Aorta (tissue), 5 donors: ENCODE results near the gene MS4A4A. TPM values are rescaled to one million over a fixed set of nuclear protein-coding genes. Genes with fewer than 3 reads are reported as not detected.

ENCODE experiments used
- ATAC-seq: fragments of 200-7000 bp; cut with Tn5 transposase; one replicate; pipeline ENCODE4 v1.9.1; 2022; ENCODE audit warnings: moderate library complexity; ENCODE audit not compliant: low FRiP score
- DNase-seq, 2 donors: peaks; one replicate each; pipeline ENCODE4 v3.0.0-alpha.2; 2020
- H3K27ac ChIP-seq, 2 donors: one replicate each; pipeline ENCODE4 v1.5.1; 2013; ENCODE audit warnings: low read length in 2 of 2, mild to moderate bottlenecking in 2 of 2, moderate library complexity in 2 of 2, control low read depth in 1 of 2, inconsistent platforms in 1 of 2, low read depth in 1 of 2
- H3K27me3 ChIP-seq, 2 donors: one replicate each; pipeline ENCODE4 v1.6.1; 2013; ENCODE audit warnings: control low read depth in 1 of 2, low read length in 1 of 2, mild to moderate bottlenecking in 1 of 2, moderate library complexity in 1 of 2; ENCODE audit not compliant: insufficient read depth in 2 of 2, control insufficient read depth in 1 of 2
- H3K36me3 ChIP-seq, 2 donors: one replicate each; pipeline ENCODE4 v1.6.1; 2013; ENCODE audit warnings: control low read depth in 1 of 2, low read length in 1 of 2, mild to moderate bottlenecking in 1 of 2; ENCODE audit not compliant: insufficient read depth in 2 of 2, control insufficient read depth in 1 of 2
- H3K4me1 ChIP-seq, 2 donors: one replicate each; pipeline ENCODE4 v1.6.1; 2013; ENCODE audit warnings: low read length in 2 of 2, control low read depth in 1 of 2, mild to moderate bottlenecking in 1 of 2, moderate library complexity in 1 of 2; ENCODE audit not compliant: insufficient read depth in 2 of 2, control insufficient read depth in 1 of 2
- H3K4me3 ChIP-seq, 2 donors: one replicate each; pipeline ENCODE4 v1.5.1; 2013; ENCODE audit warnings: low read length in 2 of 2, control low read depth in 1 of 2, mild to moderate bottlenecking in 1 of 2
- H3K9me3 ChIP-seq: one replicate; pipeline ENCODE4 v1.6.1; 2013; ENCODE audit warnings: mild to moderate bottlenecking, low read length; ENCODE audit not compliant: control insufficient read depth
- WGBS, 2 donors: extraction: QIAGEN DNeasy Blood & Tissue Kit; methylation state at CpG; one replicate each; pipeline ENCODE4 v1.1.7; 2013; 5-methylcytosine and 5-hydroxymethylcytosine counted together
- intact Hi-C, 2 donors: fragments of 100-400 bp; cut with DNase I; formaldehyde crosslinking; loops; one replicate each; pipeline versions ENCODE4 v1.14.2 to v1.15.0; 2022
- long read RNA-seq, 2 donors: library from polyadenylated mRNA; unstranded; transcript quantifications; one replicate each; pipeline ENCODE4 v2.0.0, GENCODE V29; 2020 to 2021
- polyA plus RNA-seq, 2 donors: library from polyadenylated mRNA; stranded (reverse); fragments of 200-250 nt; gene quantifications; one replicate each; pipeline ENCODE4 v1.2.3, GENCODE V29; 2013
- total RNA-seq, 2 donors: library from RNA; stranded (reverse); fragmentation: NEBNext Ultra II Directional; extraction: Animal tissue kit (Norgen Biotek cat#: 25700); gene quantifications; one replicate each; pipeline ENCODE4 v1.2.1, GENCODE V29; 2021
- donor health status: healthy with polysubstance abuse.
- donor health status: Bipolar disorder and iron deficiency.
- donor health status: DM: no; HTN: no; CAD: no.
- donor health status: DM: no; HTN: no; CAD: no.
- donor health status: DM: yes; HTN: yes; CAD: no.

Gene MS4A4A
- total RNA-seq (10 to 100 TPM; 32.0 to 67.0 TPM), polyA plus RNA-seq (10 to 100 TPM in 1 of 2 donors, 1 to 10 TPM in 1; 3.9 to 42.8 TPM)
- long read RNA-seq, donor 1, transcript MS4A4A-202 (8 exons, 1,676 nt) = minor isoform, 5 of 32 reads
- long read RNA-seq, donor 1, transcript MS4A4A-201 (7 exons, 1,604 nt) = major isoform, 19 of 32 reads
- long read RNA-seq, donor 1, partial matches to known transcripts = 1 of 32 reads
- long read RNA-seq, donor 1, other reads (novel, unspliced or antisense) = 6 of 32 reads
- long read RNA-seq, donor 2, transcript MS4A4A-201 (7 exons, 1,604 nt) = major isoform, 6 of 18 reads
- long read RNA-seq, donor 2, partial matches to known transcripts = 3 of 18 reads
- long read RNA-seq, donor 2, other reads (novel, unspliced or antisense) = 9 of 18 reads

DNA sequence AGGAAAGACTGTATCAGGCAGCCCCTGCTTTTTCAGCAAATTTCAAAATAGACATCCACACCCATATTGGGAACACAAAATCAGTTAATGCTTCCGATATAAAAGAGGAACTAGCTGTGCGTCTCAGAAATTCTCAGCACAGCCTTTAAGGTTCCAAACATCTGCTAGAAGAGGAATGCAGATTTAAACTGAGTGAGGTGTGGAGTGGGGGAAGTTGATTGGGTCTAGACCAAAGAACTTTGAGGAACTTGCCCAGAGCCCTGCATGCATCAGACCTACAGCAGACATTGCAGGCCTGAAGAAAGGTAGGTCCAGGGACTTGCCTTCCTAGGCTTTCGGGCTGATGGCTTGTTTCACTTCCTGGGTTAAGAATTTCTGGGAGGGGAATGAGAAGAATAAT lies at the start of gene MS4A4A:
TSS of gene MS4A4A (plus strand) at position 255 of the 400 bp plus-strand sequence. CDS start at position 265, 10 bp downstream.
- H3K27ac ChIP-seq = no peak within 1 kb of the TSS
- no peaks in the 10 kb centered on the region for H3K9me3 ChIP-seq
- DNase-seq (peak in 1 of 2 donors; percentile 50), ATAC-seq (peak; percentile 60)
- H3K4me3 ChIP-seq = no peak within 1 kb of the TSS
- intact Hi-C loops = no loop called here
- H3K4me1 ChIP-seq = no peaks in the 10 kb centered on the region
- H3K27me3 ChIP-seq = no peaks in the 10 kb centered on the region
- WGBS, 2 donors = 83 to 86% methylated on average over 3 of the region's 3 CpGs
- no peaks in the 10 kb centered on the region for H3K36me3 ChIP-seq

DNA sequence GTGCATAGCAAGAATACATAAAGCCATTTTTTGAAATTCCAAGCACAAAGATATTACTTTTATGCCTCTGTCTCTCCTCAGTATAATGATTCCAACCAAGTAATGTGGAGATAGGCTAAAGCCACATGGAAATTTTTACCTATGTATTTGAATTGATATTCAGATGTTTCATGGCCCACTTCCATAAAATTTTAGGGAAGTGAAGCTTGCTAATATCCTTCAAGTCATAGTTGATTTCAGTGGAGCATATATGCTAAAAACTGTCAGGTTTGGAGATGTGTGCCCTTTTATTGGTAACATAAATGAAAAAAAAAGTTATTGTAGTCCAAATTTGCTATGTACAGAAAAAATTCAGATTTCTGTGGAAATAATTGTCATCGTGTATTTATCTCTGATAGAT lies 49.8 kb upstream of the MS4A4A start:
- H3K4me3 ChIP-seq = no peak overlapping the region
- 67 to 74% methylated on average over 1 of the region's 1 CpG for WGBS, 2 donors
- ATAC-seq (no peak), DNase-seq (no peak)
- no peak overlapping the region for H3K27ac ChIP-seq
- no peaks in the 10 kb centered on the region for H3K9me3 ChIP-seq
- no peaks in the 10 kb centered on the region for H3K27me3 ChIP-seq
- no peaks in the 10 kb centered on the region for H3K4me1 ChIP-seq
- no peaks in the 10 kb centered on the region for H3K36me3 ChIP-seq
- intact Hi-C loops = loop anchor here in 1 of 2 donors (10.0 kb wide), 1 partner anchor 186 kb away; the partner anchor contains the start of gene OOSP2

DNA sequence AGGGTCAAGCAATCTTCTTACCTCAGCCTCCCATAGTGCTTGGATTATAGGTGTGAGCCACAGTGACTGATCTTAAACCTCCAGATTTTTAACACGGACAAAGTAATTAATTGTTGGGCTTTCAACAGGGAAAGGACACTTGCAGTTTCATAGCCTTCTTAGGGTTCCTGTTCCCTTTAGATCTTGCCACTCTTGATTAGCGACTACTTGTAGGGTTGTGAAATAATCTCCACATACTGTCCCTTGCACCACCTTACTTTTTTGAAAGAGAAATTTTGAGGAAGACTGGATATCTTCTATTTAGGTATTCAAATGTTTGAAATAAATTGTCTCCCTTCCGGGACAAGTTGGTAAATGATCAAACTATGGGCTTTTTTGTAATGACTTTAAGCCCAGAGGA lies 45.1 kb upstream of the MS4A4A start:
- ATAC-seq = no peak
- no peaks in the 10 kb centered on the region for H3K4me1 ChIP-seq
- no peak for DNase-seq
- H3K4me3 ChIP-seq = no peak overlapping the region
- H3K27ac ChIP-seq = no peak overlapping the region
- intact Hi-C loops = loop anchor here in 1 of 2 donors (10.0 kb wide), 1 partner anchor 191 kb away; the partner anchor contains the start of gene OOSP2
- WGBS, 2 donors = 79 to 84% methylated on average over 3 of the region's 3 CpGs
- no peaks in the 10 kb centered on the region for H3K27me3 ChIP-seq
- no peaks in the 10 kb centered on the region for H3K36me3 ChIP-seq
- H3K9me3 ChIP-seq = no peaks in the 10 kb centered on the region

DNA sequence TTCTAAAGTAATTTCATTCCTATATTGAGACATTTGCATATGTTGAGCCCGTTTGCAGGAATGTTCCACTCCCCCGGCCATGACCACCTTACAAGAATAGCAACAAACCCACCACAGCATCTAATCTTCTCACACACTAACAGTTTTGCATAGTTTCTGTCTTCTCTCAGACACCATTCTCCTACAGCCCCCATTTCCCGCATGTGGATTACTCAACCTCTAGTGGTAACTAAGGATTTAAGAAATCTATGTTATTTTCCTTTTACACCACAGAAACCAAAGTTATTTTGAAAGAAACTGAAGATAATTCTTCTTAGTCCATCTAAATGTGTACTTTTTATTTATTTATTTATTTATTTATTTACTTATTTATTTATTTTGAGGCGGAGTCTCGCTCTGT lies 39.8 kb upstream of the MS4A4A start:
- intact Hi-C loops = no loop called here
- Histone ChIP-seq H3K9me3 (no peaks in the 10 kb centered on the region), H3K4me3 (no peak overlapping the region), H3K27ac (no peak overlapping the region), H3K27me3 (peaks cover 0 to 1% of the 10 kb centered on the region in 2 donors), H3K36me3 (no peaks in the 10 kb centered on the region), H3K4me1 (no peaks in the 10 kb centered on the region)
- 82 to 85% methylated on average over 5 of the region's 5 CpGs for WGBS, 2 donors
- DNase-seq (no peak), ATAC-seq (no peak)

DNA sequence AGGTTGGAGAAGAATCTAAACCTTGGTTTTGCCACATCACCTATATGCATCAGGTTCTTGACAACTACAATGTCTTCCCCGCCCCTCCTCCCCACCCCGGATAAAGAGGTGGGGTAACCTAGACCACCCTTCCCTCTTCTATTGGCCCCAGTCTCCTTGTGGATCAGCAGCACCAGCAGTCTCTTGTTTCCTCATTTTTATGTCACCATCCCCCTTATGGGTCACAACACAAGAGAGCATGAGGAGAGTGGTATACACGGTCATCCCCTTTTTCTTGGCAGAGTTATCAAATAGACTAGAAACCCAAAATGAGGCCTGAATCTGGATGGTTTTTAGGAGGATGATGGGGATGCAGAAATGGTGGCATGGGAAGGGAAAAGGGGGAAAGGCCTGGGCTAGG lies 38.7 kb upstream of the MS4A4A start:
- Histone ChIP-seq H3K36me3 (no peaks in the 10 kb centered on the region), H3K4me3 (no peak overlapping the region), H3K9me3 (no peaks in the 10 kb centered on the region), H3K27me3 (peaks cover 0 to 1% of the 10 kb centered on the region in 2 donors), H3K27ac (no peak overlapping the region), H3K4me1 (no peaks in the 10 kb centered on the region)
- DNase-seq (no peak), ATAC-seq (no peak)
- intact Hi-C loops = no loop called here
- WGBS, 2 donors = 86 to 93% methylated on average over 3 of the region's 3 CpGs

DNA sequence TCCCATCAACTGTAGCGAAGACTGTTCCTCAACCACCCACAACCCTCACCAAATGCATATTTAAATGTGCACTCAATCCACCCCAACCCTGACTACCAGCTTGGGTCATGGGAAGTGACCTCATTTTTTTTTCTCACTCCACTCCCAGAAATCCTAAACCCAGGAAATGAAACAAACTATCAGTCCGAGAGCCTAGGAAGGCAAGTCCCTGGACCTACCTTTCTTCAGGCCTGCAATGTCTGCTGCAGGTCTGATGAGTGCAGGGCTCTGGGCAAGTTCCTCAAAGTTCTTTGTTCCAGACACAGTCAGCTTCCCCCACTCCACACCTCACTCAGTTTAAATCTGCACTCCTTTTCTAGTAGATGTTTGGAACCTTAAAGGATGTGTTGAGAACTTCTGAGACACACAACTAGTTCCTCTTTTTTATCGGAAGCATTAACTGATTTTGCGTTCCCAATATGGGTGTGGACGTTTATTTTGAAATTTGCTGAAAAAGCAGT lies 37.7 kb upstream of the MS4A4A start, which contains the start of gene MS4A4E:
TSS of gene MS4A4E (minus strand) at position 398 of the 500 bp plus-strand sequence. CDS start 13,082 bp downstream, outside the sequence.
- Histone ChIP-seq H3K27me3 (peaks cover 0 to 1% of the 10 kb centered on the region in 2 donors), H3K27ac (no peak within 1 kb of the TSS), H3K4me1 (no peaks in the 10 kb centered on the region), H3K9me3 (no peaks in the 10 kb centered on the region), H3K4me3 (no peak within 1 kb of the TSS), H3K36me3 (no peaks in the 10 kb centered on the region)
- 86 to 88% methylated on average over 5 of the region's 5 CpGs for WGBS, 2 donors
- intact Hi-C loops = no loop called here
- no peak for ATAC-seq
- no peak for DNase-seq

DNA sequence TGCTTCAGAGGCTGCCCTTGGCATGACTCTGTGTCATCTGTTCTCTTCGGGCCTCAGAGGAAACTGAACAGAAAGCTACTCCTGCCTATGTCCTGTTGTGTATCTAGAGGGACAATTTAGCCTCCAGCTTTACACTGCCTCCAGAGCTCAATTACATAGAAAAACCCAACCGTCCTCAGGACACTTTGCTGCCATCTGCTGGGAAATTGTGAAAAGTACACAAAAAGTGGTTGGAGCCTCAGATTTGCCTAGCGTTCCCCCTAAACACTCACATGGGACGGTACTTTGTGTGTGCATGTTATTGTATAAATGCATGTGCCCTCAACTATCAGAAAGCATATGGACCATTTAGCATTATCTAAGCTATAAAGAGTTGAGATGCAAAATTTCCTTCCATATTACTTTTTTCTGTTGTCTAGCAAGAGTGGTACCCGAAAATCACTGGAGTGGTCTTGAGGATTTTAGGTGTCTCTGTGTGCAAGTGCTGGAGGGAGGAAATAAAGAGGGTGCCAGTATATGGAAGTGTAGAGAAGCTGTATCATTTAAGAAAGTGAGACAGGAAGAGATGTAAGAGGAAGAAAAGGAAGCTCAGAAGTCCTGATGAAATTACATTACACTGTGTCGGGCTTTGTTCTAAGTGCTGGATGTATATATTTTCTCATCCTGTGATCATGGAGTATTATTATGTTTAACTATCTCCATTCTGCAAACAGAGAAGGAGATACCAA lies 28.8 kb upstream of the MS4A4A start:
- no peak for DNase-seq
- Histone ChIP-seq H3K9me3 (no peaks in the 10 kb centered on the region), H3K4me1 (no peaks in the 10 kb centered on the region), H3K4me3 (no peak overlapping the region), H3K36me3 (no peaks in the 10 kb centered on the region), H3K27me3 (no peaks in the 10 kb centered on the region), H3K27ac (no peak overlapping the region)
- 34 to 51% methylated on average over 6 of the region's 6 CpGs for WGBS, 2 donors
- ATAC-seq = no peak
- intact Hi-C loops = loop anchor here in 1 of 2 donors (10.0 kb wide), 1 partner anchor 427 kb away; no protein-coding TSS in a partner anchor

DNA sequence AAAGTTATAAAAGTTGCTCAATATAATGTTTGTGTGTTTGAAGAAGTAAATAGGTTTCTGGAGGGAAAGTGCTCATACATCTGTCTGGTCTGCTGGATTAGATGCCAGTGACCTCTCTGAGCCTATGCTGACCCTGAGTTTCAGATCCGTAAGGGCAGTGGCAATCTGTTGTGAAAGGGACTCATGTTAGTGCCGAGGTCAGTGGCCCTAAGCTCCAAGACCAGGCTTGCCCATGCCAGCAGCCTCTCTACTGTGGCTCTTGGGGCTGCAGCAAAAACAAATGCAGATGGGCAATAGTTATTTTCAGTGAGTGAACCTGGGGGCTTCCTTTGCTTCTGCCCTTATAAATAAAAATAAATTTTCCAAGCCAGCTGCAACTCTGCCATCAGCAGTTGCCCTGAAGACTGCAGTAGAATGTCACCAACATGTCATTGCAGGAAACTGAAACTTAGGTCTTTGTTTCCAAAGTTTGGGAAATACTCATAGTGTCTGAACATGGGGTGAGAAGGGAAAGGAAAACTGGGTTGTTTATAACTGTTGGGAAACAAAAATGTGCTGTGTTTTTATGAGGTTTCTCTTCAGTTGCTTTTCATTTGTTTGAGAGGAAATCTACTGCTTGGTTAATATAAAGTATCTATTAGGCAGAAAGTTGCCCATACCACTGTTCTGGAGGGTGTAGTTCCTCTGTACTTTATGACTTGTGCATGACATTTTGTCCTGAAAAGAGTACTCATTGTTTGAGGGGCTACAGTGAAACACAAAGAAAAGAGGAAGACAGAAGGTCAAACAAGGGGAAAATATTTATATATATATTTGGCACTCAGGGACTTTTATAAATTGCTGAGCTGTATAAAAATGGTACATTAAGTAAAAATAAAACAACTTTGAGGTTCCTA lies 28.0 kb upstream of the MS4A4A start:
- Histone ChIP-seq H3K27ac (no peak overlapping the region), H3K36me3 (no peaks in the 10 kb centered on the region), H3K9me3 (no peaks in the 10 kb centered on the region), H3K4me1 (no peaks in the 10 kb centered on the region), H3K4me3 (no peak overlapping the region), H3K27me3 (no peaks in the 10 kb centered on the region)
- DNase-seq (no peak), ATAC-seq (no peak)
- intact Hi-C loops = loop anchor here in 1 of 2 donors (10.0 kb wide), 1 partner anchor 428 kb away; no protein-coding TSS in a partner anchor
- WGBS, 2 donors = 52 to 63% methylated on average over 2 of the region's 2 CpGs
